ENCODE data around the gene ARID3B. TPM values are rescaled to one million over a fixed set of nuclear protein-coding genes. Genes with fewer than 3 reads are reported as not detected.

The ARID3B gene
- total and polyA plus RNA-seq, 5 experiments from 2014 or later: 4.0 to 37.8 (median 13.2) TPM

GRCh38 chr15:74603026-74603788 lies 62.2 kb downstream of the ARID3B start:
- no peak for DNase-seq
- Mint-ChIP-seq H3K27me3 (no peaks in the 10 kb centered on the region), H3K27ac (no peak overlapping the region), H3K4me1 (peaks cover 11 to 22% (median 17%) of the 10 kb centered on the region in 4 donors), H3K9me3 (no peaks in the 10 kb centered on the region), H3K4me3 (no peak overlapping the region), H3K36me3 (no peaks in the 10 kb centered on the region)
- no peak for ATAC-seq
- POLR2A ChIA-PET: interaction anchor here (0.5 kb wide), 1 partner anchor 412 kb away, joined by 3 read pairs; no protein-coding TSS in a partner anchor

- H3K4me1 Mint-ChIP-seq: peaks cover 5 to 14% (median 9%) of the 10 kb centered on the region in 4 donors
- no peaks in the 10 kb centered on the region for H3K27me3 Mint-ChIP-seq
- no peaks in the 10 kb centered on the region for H3K9me3 Mint-ChIP-seq
- no peak overlapping the region for H3K27ac Mint-ChIP-seq
- POLR2A ChIA-PET: interaction anchor here (0.6 kb wide), 1 partner anchor 48 kb away, joined by 3 read pairs; no protein-coding TSS in a partner anchor
- ATAC-seq (no peak), DNase-seq (no peak)
- H3K4me3 Mint-ChIP-seq: no peak overlapping the region
- no peaks in the 10 kb centered on the region for H3K36me3 Mint-ChIP-seq
Observed at GRCh38 chr15:74603789-74604705, 63.0 kb downstream of the ARID3B start.

GRCh38 chr15:74604983-74605794 lies 64.2 kb downstream of the ARID3B start:
- Mint-ChIP-seq H3K27ac (peak overlapping the region in 1 of 10 donors; percentile 31), H3K27me3 (no peaks in the 10 kb centered on the region), H3K4me1 (peaks cover 0 to 7% (median 4%) of the 10 kb centered on the region in 4 donors), H3K4me3 (no peak overlapping the region), H3K9me3 (no peaks in the 10 kb centered on the region), H3K36me3 (no peaks in the 10 kb centered on the region)
- DNase-seq: no peak
- POLR2A ChIA-PET: no interaction called here
- no peak for ATAC-seq

- Mint-ChIP-seq H3K27me3 (no peaks in the 10 kb centered on the region), H3K4me1 (peaks cover 0 to 7% (median 3%) of the 10 kb centered on the region in 4 donors), H3K36me3 (no peaks in the 10 kb centered on the region), H3K4me3 (no peak overlapping the region), H3K27ac (no peak overlapping the region), H3K9me3 (no peaks in the 10 kb centered on the region)
- DNase-seq: no peak
- POLR2A ChIA-PET: no interaction called here
- ATAC-seq: no peak
Observed at GRCh38 chr15:74605795-74606150, 64.8 kb downstream of the ARID3B start.

- no peaks in the 10 kb centered on the region for H3K36me3 Mint-ChIP-seq
- POLR2A ChIA-PET: no interaction called here
- no peaks in the 10 kb centered on the region for H3K27me3 Mint-ChIP-seq
- H3K4me1 Mint-ChIP-seq: peaks cover 0 to 4% (median 0%) of the 10 kb centered on the region in 4 donors
- no peaks in the 10 kb centered on the region for H3K9me3 Mint-ChIP-seq
- H3K4me3 Mint-ChIP-seq: no peak overlapping the region
- DNase-seq (no peak), ATAC-seq (no peak)
- no peak overlapping the region for H3K27ac Mint-ChIP-seq
Observed at GRCh38 chr15:74608786-74609185, 67.8 kb downstream of the ARID3B start.

- no peak overlapping the region for H3K4me3 Mint-ChIP-seq
- no peak overlapping the region for H3K27ac Mint-ChIP-seq
- peaks cover 0 to 4% (median 1%) of the 10 kb centered on the region in 4 donors for H3K4me1 Mint-ChIP-seq
- ATAC-seq (no peak), DNase-seq (no peak)
- no peaks in the 10 kb centered on the region for H3K9me3 Mint-ChIP-seq
- H3K36me3 Mint-ChIP-seq: no peaks in the 10 kb centered on the region
- H3K27me3 Mint-ChIP-seq: no peaks in the 10 kb centered on the region
- POLR2A ChIA-PET: no interaction called here
Observed at GRCh38 chr15:74609938-74610301, 68.9 kb downstream of the ARID3B start.

GRCh38 chr15:74610302-74610951 lies 69.4 kb downstream of the ARID3B start:
- Mint-ChIP-seq H3K36me3 (no peaks in the 10 kb centered on the region), H3K4me3 (no peak overlapping the region), H3K27ac (no peak overlapping the region), H3K4me1 (peaks cover 0 to 2% (median under 1%) of the 10 kb centered on the region in 4 donors), H3K9me3 (no peaks in the 10 kb centered on the region), H3K27me3 (no peaks in the 10 kb centered on the region)
- no peak for DNase-seq
- POLR2A ChIA-PET: interaction anchor here (12.7 kb wide), 1 partner anchor 19 kb away, joined by 193 read pairs; no protein-coding TSS in a partner anchor
- no peak for ATAC-seq

- POLR2A ChIA-PET: interaction anchor here (12.7 kb wide), 1 partner anchor 18 kb away, joined by 193 read pairs; no protein-coding TSS in a partner anchor
- H3K9me3 Mint-ChIP-seq: no peaks in the 10 kb centered on the region
- DNase-seq: no peak
- no peak overlapping the region for H3K27ac Mint-ChIP-seq
- ATAC-seq: no peak
- H3K4me3 Mint-ChIP-seq: no peak overlapping the region
- H3K36me3 Mint-ChIP-seq: no peaks in the 10 kb centered on the region
- peaks cover under 1 to 2% (median 2%) of the 10 kb centered on the region in 4 donors for H3K4me1 Mint-ChIP-seq
- no peaks in the 10 kb centered on the region for H3K27me3 Mint-ChIP-seq
Observed at GRCh38 chr15:74611341-74611740, 70.3 kb downstream of the ARID3B start.

GRCh38 chr15:74611834-74612233 lies 70.8 kb downstream of the ARID3B start:
- POLR2A ChIA-PET: interaction anchor here (0.8 to 12.7 kb wide), 2 partner anchors 13 to 17 kb away, joined by 3 to 193 read pairs; no protein-coding TSS in a partner anchor
- Mint-ChIP-seq H3K36me3 (no peaks in the 10 kb centered on the region), H3K4me3 (no peak overlapping the region), H3K27ac (no peak overlapping the region), H3K27me3 (no peaks in the 10 kb centered on the region), H3K4me1 (peaks cover 4 to 7% (median 6%) of the 10 kb centered on the region in 4 donors), H3K9me3 (no peaks in the 10 kb centered on the region)
- DNase-seq (no peak), ATAC-seq (no peak)

- peaks cover 8 to 15% (median 14%) of the 10 kb centered on the region in 4 donors for H3K4me1 Mint-ChIP-seq
- ATAC-seq (no peak), DNase-seq (no peak)
- peak overlapping the region in 9 of 10 donors; percentile 51 to 94 (median 74) for H3K27ac Mint-ChIP-seq
- peaks cover 0 to under 1% (median 0%) of the 10 kb centered on the region in 3 donors for H3K36me3 Mint-ChIP-seq
- no peaks in the 10 kb centered on the region for H3K27me3 Mint-ChIP-seq
- H3K9me3 Mint-ChIP-seq: no peaks in the 10 kb centered on the region
- POLR2A ChIA-PET: interaction anchor here (0.8 to 12.7 kb wide), 3 partner anchors 14 to 71 kb away, joined by 3 to 193 read pairs (median 51); partner anchors contain the start of gene ARID3B
- peak overlapping the region in 9 of 10 donors; percentile 5 to 68 (median 50) for H3K4me3 Mint-ChIP-seq
Observed at GRCh38 chr15:74612677-74613076, 71.7 kb downstream of the ARID3B start.

- ATAC-seq (no peak), DNase-seq (no peak)
- no peaks in the 10 kb centered on the region for H3K9me3 Mint-ChIP-seq
- H3K4me3 Mint-ChIP-seq: peak overlapping the region; percentile 3 to 88 (median 55)
- H3K27ac Mint-ChIP-seq: peak overlapping the region; percentile 61 to 94 (median 75)
- POLR2A ChIA-PET: interaction anchor here (0.7 to 12.7 kb wide), 6 partner anchors 15 to 174 kb away, joined by 3 to 193 read pairs (median 34); partner anchors contain the start of gene ARID3B
- H3K27me3 Mint-ChIP-seq: no peaks in the 10 kb centered on the region
- H3K4me1 Mint-ChIP-seq: peaks cover 13 to 22% (median 21%) of the 10 kb centered on the region in 4 donors
- H3K36me3 Mint-ChIP-seq: peaks cover 0 to 4% (median 0%) of the 10 kb centered on the region in 3 donors
Observed at GRCh38 chr15:74613089-74613952, 72.3 kb downstream of the ARID3B start.
